ENCODE results near the gene VPS8. TPM values are rescaled to one million over a fixed set of nuclear protein-coding genes. Genes with fewer than 3 reads are reported as not detected.

VPS8 gene
- total and polyA plus RNA-seq, 4 donors = 4.2 to 34.9 (median 22.9) TPM

DNA sequence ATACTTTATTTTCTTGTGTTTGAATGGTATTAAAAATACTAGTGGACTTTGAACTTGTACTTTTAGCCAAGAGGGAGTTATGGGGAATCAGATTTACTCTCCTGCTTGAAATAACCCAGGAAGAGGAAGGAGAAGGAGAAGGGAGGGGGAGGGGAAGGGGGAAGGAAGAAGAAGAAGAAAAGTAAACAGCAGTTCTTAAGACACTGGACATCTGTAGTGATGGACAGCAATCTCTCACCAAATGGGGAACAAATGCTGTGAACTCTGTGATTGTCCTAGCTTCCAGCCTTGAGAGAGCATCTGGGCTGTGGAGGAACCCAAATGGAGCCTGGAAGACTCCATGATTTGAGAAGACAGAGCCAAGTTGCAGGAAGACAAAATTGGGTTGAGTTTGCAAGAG, 52.0 kb downstream of the VPS8 start:
- H3K27ac ChIP-seq (ENCODE audit: low read depth in 1 of 2, low read length in 2 of 2) = no peak overlapping the region
- peaks cover 5 to 23% (median 13%) of the 10 kb centered on the region in 4 donors for H3K36me3 ChIP-seq (ENCODE audit: control insufficient read depth in 4 of 4, insufficient read depth in 3 of 4, low read depth in 1 of 4, low read length in 3 of 4)
- H3K9me3 ChIP-seq (ENCODE audit: control insufficient read depth in 4 of 4, low read length in 3 of 4) = no peaks in the 10 kb centered on the region
- no peak overlapping the region for H3K9ac ChIP-seq (ENCODE audit: low read depth in 1 of 2, low read length in 2 of 2)
- no peak overlapping the region for H3K4me3 ChIP-seq (ENCODE audit: low read depth in 1 of 3, low read length in 3 of 3)
- no peak for DNase-seq (ENCODE audit: low spot score)
- TF ChIP-seq, protein P1, sequence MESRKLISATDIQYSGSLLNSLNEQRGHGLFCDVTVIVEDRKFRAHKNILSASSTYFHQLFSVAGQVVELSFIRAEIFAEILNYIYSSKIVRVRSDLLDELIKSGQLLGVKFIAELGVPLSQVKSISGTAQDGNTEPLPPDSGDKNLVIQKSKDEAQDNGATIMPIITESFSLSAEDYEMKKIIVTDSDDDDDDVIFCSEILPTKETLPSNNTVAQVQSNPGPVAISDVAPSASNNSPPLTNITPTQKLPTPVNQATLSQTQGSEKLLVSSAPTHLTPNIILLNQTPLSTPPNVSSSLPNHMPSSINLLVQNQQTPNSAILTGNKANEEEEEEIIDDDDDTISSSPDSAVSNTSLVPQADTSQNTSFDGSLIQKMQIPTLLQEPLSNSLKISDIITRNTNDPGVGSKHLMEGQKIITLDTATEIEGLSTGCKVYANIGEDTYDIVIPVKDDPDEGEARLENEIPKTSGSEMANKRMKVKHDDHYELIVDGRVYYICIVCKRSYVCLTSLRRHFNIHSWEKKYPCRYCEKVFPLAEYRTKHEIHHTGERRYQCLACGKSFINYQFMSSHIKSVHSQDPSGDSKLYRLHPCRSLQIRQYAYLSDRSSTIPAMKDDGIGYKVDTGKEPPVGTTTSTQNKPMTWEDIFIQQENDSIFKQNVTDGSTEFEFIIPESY (IDR thresholded peaks at IDR 0.05) = no peak
- H3K27me3 ChIP-seq (ENCODE audit: control insufficient read depth in 4 of 4, insufficient read depth in 4 of 4, low read length in 3 of 4) = no peaks in the 10 kb centered on the region
- H3K4me1 ChIP-seq (ENCODE audit: control insufficient read depth in 4 of 4, insufficient read depth in 4 of 4, low read length in 3 of 4) = no peaks in the 10 kb centered on the region

DNA sequence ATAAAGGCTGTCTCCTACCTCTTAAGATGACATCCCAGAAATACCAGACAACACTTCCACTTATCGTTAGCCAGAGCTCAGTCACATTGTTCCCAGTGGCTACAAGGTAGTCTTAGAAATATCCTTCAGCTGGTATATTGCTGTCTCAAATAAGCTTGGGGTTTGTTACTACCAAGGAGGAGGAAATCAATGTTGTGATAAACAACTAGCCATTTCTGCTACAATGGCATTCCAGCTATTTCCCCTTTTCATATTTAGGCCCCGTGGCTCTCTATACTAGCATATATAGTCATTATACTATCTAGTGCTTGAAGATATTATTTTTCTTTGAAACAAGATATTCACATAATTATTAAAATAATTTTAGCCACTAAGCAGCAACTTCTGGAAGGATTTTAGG, 56.5 kb downstream of the VPS8 start:
- DNase-seq (ENCODE audit: low spot score) = no peak
- Histone ChIP-seq H3K4me1 (ENCODE audit: control insufficient read depth in 4 of 4, insufficient read depth in 4 of 4, low read length in 3 of 4) (no peaks in the 10 kb centered on the region), H3K9ac (ENCODE audit: low read depth in 1 of 2, low read length in 2 of 2) (no peak overlapping the region), H3K9me3 (ENCODE audit: control insufficient read depth in 4 of 4, low read length in 3 of 4) (no peaks in the 10 kb centered on the region), H3K4me3 (ENCODE audit: low read depth in 1 of 3, low read length in 3 of 3) (no peak overlapping the region), H3K36me3 (ENCODE audit: control insufficient read depth in 4 of 4, insufficient read depth in 3 of 4, low read depth in 1 of 4, low read length in 3 of 4) (peaks cover 6 to 30% (median 17%) of the 10 kb centered on the region in 4 donors), H3K27me3 (ENCODE audit: control insufficient read depth in 4 of 4, insufficient read depth in 4 of 4, low read length in 3 of 4) (no peaks in the 10 kb centered on the region), H3K27ac (ENCODE audit: low read depth in 1 of 2, low read length in 2 of 2) (no peak overlapping the region)
- TF ChIP-seq, protein P2, sequence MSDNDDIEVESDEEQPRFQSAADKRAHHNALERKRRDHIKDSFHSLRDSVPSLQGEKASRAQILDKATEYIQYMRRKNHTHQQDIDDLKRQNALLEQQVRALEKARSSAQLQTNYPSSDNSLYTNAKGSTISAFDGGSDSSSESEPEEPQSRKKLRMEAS (IDR thresholded peaks at IDR 0.05) = no peak
- no peak for TF ChIP-seq FOXA1 (IDR thresholded peaks at IDR 0.05)
- TF ChIP-seq, protein P3, sequence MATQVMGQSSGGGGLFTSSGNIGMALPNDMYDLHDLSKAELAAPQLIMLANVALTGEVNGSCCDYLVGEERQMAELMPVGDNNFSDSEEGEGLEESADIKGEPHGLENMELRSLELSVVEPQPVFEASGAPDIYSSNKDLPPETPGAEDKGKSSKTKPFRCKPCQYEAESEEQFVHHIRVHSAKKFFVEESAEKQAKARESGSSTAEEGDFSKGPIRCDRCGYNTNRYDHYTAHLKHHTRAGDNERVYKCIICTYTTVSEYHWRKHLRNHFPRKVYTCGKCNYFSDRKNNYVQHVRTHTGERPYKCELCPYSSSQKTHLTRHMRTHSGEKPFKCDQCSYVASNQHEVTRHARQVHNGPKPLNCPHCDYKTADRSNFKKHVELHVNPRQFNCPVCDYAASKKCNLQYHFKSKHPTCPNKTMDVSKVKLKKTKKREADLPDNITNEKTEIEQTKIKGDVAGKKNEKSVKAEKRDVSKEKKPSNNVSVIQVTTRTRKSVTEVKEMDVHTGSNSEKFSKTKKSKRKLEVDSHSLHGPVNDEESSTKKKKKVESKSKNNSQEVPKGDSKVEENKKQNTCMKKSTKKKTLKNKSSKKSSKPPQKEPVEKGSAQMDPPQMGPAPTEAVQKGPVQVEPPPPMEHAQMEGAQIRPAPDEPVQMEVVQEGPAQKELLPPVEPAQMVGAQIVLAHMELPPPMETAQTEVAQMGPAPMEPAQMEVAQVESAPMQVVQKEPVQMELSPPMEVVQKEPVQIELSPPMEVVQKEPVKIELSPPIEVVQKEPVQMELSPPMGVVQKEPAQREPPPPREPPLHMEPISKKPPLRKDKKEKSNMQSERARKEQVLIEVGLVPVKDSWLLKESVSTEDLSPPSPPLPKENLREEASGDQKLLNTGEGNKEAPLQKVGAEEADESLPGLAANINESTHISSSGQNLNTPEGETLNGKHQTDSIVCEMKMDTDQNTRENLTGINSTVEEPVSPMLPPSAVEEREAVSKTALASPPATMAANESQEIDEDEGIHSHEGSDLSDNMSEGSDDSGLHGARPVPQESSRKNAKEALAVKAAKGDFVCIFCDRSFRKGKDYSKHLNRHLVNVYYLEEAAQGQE (IDR thresholded peaks at IDR 0.05) = no peak
- TF ChIP-seq GABPA (IDR thresholded peaks at IDR 0.05 in 1 of 2, conservative IDR thresholded peaks at IDR 0.05 in 1 of 2) = no peak
- TF ChIP-seq FOXA2 (IDR thresholded peaks at IDR 0.05) = no peak
- TF ChIP-seq, protein P4, sequence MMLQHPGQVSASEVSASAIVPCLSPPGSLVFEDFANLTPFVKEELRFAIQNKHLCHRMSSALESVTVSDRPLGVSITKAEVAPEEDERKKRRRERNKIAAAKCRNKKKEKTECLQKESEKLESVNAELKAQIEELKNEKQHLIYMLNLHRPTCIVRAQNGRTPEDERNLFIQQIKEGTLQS (IDR thresholded peaks at IDR 0.05) = no peak
- TF ChIP-seq NR2F2 (IDR thresholded peaks at IDR 0.05) = no peak
- no peak for TF ChIP-seq HNF4G (IDR thresholded peaks at IDR 0.05)
- no peak for TF ChIP-seq HNF4A (conservative IDR thresholded peaks at IDR 0.05)
- TF ChIP-seq RAD21 (IDR thresholded peaks at IDR 0.05) = no peak
- TF ChIP-seq TAF1 (conservative IDR thresholded peaks at IDR 0.05) = no peak
- TF ChIP-seq JUND (IDR thresholded peaks at IDR 0.05) = no peak
- WGBS = 77% methylated on average over 2 of the region's 2 CpGs

DNA sequence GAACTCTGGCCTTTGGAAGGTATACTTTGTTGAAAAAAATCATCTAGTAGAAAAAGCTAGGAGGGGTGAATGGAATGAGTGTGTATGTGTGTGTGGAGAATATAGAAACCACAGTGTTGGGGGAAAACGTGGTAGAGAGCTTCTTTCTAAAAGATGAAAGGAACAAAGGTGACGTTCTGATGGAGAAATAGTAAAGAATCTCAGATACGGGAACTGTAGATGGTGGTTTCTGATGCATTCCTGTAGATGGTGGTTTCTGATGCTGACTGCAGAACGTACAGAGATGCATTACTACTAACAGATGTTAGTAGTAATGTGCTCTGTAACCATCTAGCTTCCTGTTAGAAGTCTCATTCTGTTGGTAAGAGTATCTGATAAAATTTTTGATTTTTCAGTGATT, 60.2 kb downstream of the VPS8 start:
- Histone ChIP-seq H3K9ac (ENCODE audit: low read depth in 1 of 2, low read length in 2 of 2) (no peak overlapping the region), H3K27me3 (ENCODE audit: control insufficient read depth in 4 of 4, insufficient read depth in 4 of 4, low read length in 3 of 4) (no peaks in the 10 kb centered on the region), H3K4me3 (ENCODE audit: low read depth in 1 of 3, low read length in 3 of 3) (no peak overlapping the region), H3K4me1 (ENCODE audit: control insufficient read depth in 4 of 4, insufficient read depth in 4 of 4, low read length in 3 of 4) (no peaks in the 10 kb centered on the region), H3K36me3 (ENCODE audit: control insufficient read depth in 4 of 4, insufficient read depth in 3 of 4, low read depth in 1 of 4, low read length in 3 of 4) (peaks cover 6 to 34% (median 20%) of the 10 kb centered on the region in 4 donors), H3K27ac (ENCODE audit: low read depth in 1 of 2, low read length in 2 of 2) (no peak overlapping the region), H3K9me3 (ENCODE audit: control insufficient read depth in 4 of 4, low read length in 3 of 4) (no peaks in the 10 kb centered on the region)
- DNase-seq (ENCODE audit: low spot score) = no peak
- WGBS = 82% methylated on average over 4 of the region's 4 CpGs
- TF ChIP-seq, protein P3 (IDR thresholded peaks at IDR 0.05) = no peak
- no peak for TF ChIP-seq HNF4A (conservative IDR thresholded peaks at IDR 0.05)
- TF ChIP-seq SP1 (IDR thresholded peaks at IDR 0.05) = no peak
- TF ChIP-seq, protein P5, sequence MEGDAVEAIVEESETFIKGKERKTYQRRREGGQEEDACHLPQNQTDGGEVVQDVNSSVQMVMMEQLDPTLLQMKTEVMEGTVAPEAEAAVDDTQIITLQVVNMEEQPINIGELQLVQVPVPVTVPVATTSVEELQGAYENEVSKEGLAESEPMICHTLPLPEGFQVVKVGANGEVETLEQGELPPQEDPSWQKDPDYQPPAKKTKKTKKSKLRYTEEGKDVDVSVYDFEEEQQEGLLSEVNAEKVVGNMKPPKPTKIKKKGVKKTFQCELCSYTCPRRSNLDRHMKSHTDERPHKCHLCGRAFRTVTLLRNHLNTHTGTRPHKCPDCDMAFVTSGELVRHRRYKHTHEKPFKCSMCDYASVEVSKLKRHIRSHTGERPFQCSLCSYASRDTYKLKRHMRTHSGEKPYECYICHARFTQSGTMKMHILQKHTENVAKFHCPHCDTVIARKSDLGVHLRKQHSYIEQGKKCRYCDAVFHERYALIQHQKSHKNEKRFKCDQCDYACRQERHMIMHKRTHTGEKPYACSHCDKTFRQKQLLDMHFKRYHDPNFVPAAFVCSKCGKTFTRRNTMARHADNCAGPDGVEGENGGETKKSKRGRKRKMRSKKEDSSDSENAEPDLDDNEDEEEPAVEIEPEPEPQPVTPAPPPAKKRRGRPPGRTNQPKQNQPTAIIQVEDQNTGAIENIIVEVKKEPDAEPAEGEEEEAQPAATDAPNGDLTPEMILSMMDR (IDR thresholded peaks at IDR 0.05; ENCODE audit: low read depth, low read length, missing input control) = no peak
- TF ChIP-seq RAD21 (IDR thresholded peaks at IDR 0.05) = no peak

All from liver (tissue), 9 donors.